Adrenal gland (tissue), 5 donors: ENCODE measurements around the gene MYOM1.

Experiments
- CTCF ChIP-seq, 6 experiments: fragments of 450-650 bp in 4 of 6; fragments of 200-600 bp in 2 of 6; sonication (generic) in 1 of 6; IDR thresholded peaks; 1 replicate in 5 of 6; 2 replicates in 1 of 6; pipeline versions ENCODE4 v1.5.1 to v1.8.0; 2016 to 2021; ENCODE audit warnings: antibody characterized with exemption in 6 of 6, mild to moderate bottlenecking in 2 of 6, moderate library complexity in 1 of 6
- POLR2A ChIP-seq, 2 donors: fragments of 450-650 bp; IDR thresholded peaks; one replicate each; pipeline ENCODE4 v1.6.1; 2017; ENCODE audit warnings: antibody characterized with exemption in 2 of 2, mild to moderate bottlenecking in 2 of 2, moderate library complexity in 1 of 2
- donor health status: DM: no; HTN: no; CAD: no.

- TF ChIP-seq CTCF (IDR thresholded peaks at IDR 0.05): no peak
- no peak for TF ChIP-seq POLR2A (IDR thresholded peaks at IDR 0.05)
Measured at GRCh38 chr18:3040173-3040572, 179.6 kb downstream of the MYOM1 start.
